ENCODE results near the gene APC2. TPM values are rescaled to one million over a fixed set of nuclear protein-coding genes. Genes with fewer than 3 reads are reported as not detected.
A peak's percentile ranks its signal among the peaks of the same experiment; 100 is the strongest.

APC2 gene
- total RNA-seq, 1 donor from 2014 or later: 1.3 TPM

DNA sequence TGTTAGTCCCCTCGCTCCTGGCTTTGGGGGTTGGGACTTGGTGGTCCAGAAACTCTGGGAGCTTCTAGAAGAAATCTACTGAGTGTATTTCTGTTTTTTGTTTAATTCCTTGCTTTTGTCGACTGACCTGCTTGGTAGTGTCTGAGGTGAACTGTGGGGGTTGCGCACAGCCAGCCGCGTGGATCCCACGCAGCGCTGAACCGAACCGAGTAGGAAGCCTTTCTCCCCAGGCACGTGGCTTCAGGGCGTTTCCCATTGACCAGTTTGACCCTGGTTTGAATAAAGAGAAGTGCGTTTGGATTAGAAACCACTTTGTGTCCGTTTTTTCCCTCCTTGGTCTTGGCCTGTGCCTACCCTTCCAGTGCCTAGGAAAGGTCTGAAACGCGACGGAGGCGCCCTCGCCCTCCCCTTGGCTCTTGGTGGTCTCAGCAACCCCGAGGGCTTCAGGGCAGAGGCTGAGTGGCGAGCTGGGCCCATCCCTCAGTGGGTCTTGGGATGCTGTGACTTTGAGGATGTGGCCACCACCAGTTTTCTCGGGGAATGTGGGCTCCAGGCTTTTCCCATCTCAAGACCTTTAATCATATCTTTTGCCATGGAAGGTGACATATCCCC, 14.4 kb upstream of the APC2 start:
- H3K79me2 ChIP-seq (ENCODE audit: low read depth): peaks cover 23% of the 10 kb centered on the region
- Mint-ChIP-seq H3K4me1 (peaks cover 16% of the 10 kb centered on the region), H3K9me3 (no peaks in the 10 kb centered on the region), H3K27ac (peak overlapping the region; percentile 60), H3K4me3 (no peak overlapping the region), H3K36me3 (peaks cover 18% of the 10 kb centered on the region), H3K27me3 (ENCODE audit: insufficient read depth, low read depth) (peaks cover 6% of the 10 kb centered on the region)
- peaks cover 60% of the 10 kb centered on the region for H4K20me1 ChIP-seq (ENCODE audit: low read depth)
- H3K36me3 ChIP-seq: no peaks in the 10 kb centered on the region
- H3K9me3 ChIP-seq (ENCODE audit: low read depth): no peaks in the 10 kb centered on the region
- no peaks in the 10 kb centered on the region for H3K27me3 ChIP-seq
- no peak overlapping the region for H3K4me3 ChIP-seq
- peaks cover 7% of the 10 kb centered on the region for H3K4me1 ChIP-seq
- no peak overlapping the region for H3K4me2 ChIP-seq
- DNase-seq (ENCODE audit: low spot score): no peak
- H3K27ac ChIP-seq: no peak overlapping the region
- no peak overlapping the region for H3K9ac ChIP-seq
- no peak overlapping the region for H2AFZ ChIP-seq (replicated peaks)
- TF ChIP-seq EZH2 (IDR thresholded peaks at IDR 0.05) (no peak), EZH2phosphoT487 (IDR thresholded peaks at IDR 0.05) (no peak)
- TF ChIP-seq, protein P1, sequence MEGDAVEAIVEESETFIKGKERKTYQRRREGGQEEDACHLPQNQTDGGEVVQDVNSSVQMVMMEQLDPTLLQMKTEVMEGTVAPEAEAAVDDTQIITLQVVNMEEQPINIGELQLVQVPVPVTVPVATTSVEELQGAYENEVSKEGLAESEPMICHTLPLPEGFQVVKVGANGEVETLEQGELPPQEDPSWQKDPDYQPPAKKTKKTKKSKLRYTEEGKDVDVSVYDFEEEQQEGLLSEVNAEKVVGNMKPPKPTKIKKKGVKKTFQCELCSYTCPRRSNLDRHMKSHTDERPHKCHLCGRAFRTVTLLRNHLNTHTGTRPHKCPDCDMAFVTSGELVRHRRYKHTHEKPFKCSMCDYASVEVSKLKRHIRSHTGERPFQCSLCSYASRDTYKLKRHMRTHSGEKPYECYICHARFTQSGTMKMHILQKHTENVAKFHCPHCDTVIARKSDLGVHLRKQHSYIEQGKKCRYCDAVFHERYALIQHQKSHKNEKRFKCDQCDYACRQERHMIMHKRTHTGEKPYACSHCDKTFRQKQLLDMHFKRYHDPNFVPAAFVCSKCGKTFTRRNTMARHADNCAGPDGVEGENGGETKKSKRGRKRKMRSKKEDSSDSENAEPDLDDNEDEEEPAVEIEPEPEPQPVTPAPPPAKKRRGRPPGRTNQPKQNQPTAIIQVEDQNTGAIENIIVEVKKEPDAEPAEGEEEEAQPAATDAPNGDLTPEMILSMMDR (IDR thresholded peaks at IDR 0.05): no peak
- peaks cover 48% of the 10 kb centered on the region for H3F3A ChIP-seq (ENCODE audit: low read depth)

DNA sequence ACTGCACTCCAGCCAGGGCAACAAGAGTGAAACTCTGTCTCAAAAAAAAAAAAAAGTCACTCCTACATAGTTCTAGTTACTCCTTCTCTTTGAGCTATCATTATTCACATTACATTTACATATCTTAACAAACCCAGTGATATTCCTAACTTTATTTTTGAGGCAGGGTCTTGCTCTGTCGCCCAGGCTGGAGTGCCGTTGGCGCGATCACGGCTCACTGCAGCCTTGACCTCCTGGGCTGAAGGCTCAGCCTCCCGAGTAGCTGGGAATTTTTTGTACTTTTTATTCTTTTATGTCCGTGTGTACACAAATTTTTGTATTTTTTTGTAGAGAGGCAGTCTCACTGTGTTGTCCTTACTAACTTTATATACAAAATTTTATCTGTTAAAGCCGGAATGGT, 12.3 kb upstream of the APC2 start:
- Histone ChIP-seq H3K9ac (no peak overlapping the region), H3K27me3 (no peaks in the 10 kb centered on the region), H4K20me1 (ENCODE audit: low read depth) (peaks cover 67% of the 10 kb centered on the region), H3K4me1 (peaks cover 7% of the 10 kb centered on the region), H3K4me2 (no peak overlapping the region), H3K36me3 (peaks cover 11% of the 10 kb centered on the region), H3K27ac (no peak overlapping the region), H3K79me2 (ENCODE audit: low read depth) (peaks cover 35% of the 10 kb centered on the region), H3K9me3 (ENCODE audit: low read depth) (no peaks in the 10 kb centered on the region), H2AFZ (replicated peaks) (no peak overlapping the region), H3K4me3 (no peak overlapping the region), H3F3A (ENCODE audit: low read depth) (peaks cover 69% of the 10 kb centered on the region)
- H3K27me3 Mint-ChIP-seq (ENCODE audit: insufficient read depth, low read depth): peaks cover 10% of the 10 kb centered on the region
- H3K36me3 Mint-ChIP-seq: peaks cover 30% of the 10 kb centered on the region
- no peak overlapping the region for H3K27ac Mint-ChIP-seq
- H3K9me3 Mint-ChIP-seq: no peaks in the 10 kb centered on the region
- H3K4me1 Mint-ChIP-seq: peaks cover 19% of the 10 kb centered on the region
- peak overlapping the region; percentile 97 for H3K4me3 Mint-ChIP-seq
- TF ChIP-seq EZH2phosphoT487 (IDR thresholded peaks at IDR 0.05) (no peak), EZH2 (IDR thresholded peaks at IDR 0.05) (no peak)
- TF ChIP-seq, protein P1 (IDR thresholded peaks at IDR 0.05): no peak
- no peak for DNase-seq (ENCODE audit: low spot score)

DNA sequence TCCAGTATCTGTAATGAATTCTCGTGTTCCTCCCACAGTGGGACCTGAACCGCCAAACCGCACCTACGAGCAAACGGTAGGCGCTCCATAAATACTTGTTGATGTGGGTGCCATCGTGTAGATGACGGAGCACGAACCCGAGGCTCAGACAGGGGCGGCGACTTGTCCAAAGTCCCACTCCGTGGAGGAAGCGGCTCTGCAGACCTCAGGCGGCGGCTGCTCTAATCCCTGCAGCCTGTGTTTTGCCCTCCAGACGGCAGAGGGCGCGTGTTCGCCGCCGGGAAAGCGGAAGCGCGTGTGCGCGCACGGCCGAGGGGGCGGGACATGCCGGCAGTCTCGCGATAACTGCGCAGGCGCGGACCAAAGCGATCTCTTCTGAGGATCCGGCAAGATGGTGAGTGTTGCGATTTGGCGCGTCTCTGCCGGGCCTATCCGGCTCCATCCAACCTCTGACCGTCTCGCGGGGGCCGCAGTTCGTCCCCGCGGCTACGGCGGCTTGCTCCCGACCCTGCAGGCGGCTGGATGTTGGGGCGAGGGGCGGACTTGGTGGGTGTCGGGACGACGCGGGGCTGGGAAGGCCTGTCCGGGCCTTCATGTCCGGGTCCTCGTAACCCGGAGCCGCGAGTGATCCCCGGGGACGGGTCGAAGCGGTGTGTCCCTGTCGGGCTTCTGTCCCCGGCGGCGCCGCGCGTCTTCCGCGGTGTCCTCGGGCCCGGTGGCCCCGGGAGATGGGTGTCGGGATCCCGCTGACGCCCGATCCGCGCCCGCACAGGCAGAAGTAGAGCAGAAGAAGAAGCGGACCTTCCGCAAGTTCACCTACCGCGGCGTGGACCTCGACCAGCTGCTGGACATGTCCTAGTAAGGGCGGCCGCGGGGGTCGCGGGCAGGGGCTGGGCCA, 11.6 kb upstream of the APC2 start, which contains the start of gene RPS15:
TSS of gene RPS15 (plus strand) at position 362 of the 898 bp plus-strand sequence. CDS start at position 392, 30 bp downstream.
- H3F3A ChIP-seq (ENCODE audit: low read depth): peaks cover 76% of the 10 kb centered on the region
- H3K9ac ChIP-seq: peak within 1 kb of the TSS; percentile 100
- no peaks in the 10 kb centered on the region for H3K9me3 ChIP-seq (ENCODE audit: low read depth)
- Mint-ChIP-seq H3K9me3 (no peaks in the 10 kb centered on the region), H3K36me3 (peaks cover 33% of the 10 kb centered on the region), H3K27me3 (ENCODE audit: insufficient read depth, low read depth) (peaks cover 10% of the 10 kb centered on the region), H3K27ac (peak within 1 kb of the TSS; percentile 99), H3K4me1 (peaks cover 21% of the 10 kb centered on the region), H3K4me3 (peak within 1 kb of the TSS; percentile 97)
- H3K27me3 ChIP-seq: no peaks in the 10 kb centered on the region
- peak within 1 kb of the TSS; percentile 98 for H3K27ac ChIP-seq
- peak within 1 kb of the TSS; percentile 70 for H2AFZ ChIP-seq (replicated peaks)
- TF ChIP-seq EZH2phosphoT487 (IDR thresholded peaks at IDR 0.05): no peak
- TF ChIP-seq, protein P1 (IDR thresholded peaks at IDR 0.05): peak; percentile 93
- peaks cover 70% of the 10 kb centered on the region for H4K20me1 ChIP-seq (ENCODE audit: low read depth)
- H3K4me1 ChIP-seq: peaks cover 7% of the 10 kb centered on the region
- H3K79me2 ChIP-seq (ENCODE audit: low read depth): peaks cover 35% of the 10 kb centered on the region
- peak within 1 kb of the TSS; percentile 90 for H3K4me3 ChIP-seq
- H3K4me2 ChIP-seq: peak within 1 kb of the TSS; percentile 97
- DNase-seq (ENCODE audit: low spot score): peak; percentile 97
- peaks cover 11% of the 10 kb centered on the region for H3K36me3 ChIP-seq
